GM10847 (cell line): Measurements from ENCODE around the gene FAM187B.

Experiments
- POLR2A ChIP-seq: IDR thresholded peaks from 2 replicates; pipeline ENCODE4 v1.6.1; 2011; ENCODE audit not compliant: insufficient read length; ENCODE audit errors: extremely low read depth

The FAM187B gene

GRCh38 chr19:35181387-35181786 is 47.2 kb downstream of the FAM187B start:
- TF ChIP-seq POLR2A: no peak

DNA sequence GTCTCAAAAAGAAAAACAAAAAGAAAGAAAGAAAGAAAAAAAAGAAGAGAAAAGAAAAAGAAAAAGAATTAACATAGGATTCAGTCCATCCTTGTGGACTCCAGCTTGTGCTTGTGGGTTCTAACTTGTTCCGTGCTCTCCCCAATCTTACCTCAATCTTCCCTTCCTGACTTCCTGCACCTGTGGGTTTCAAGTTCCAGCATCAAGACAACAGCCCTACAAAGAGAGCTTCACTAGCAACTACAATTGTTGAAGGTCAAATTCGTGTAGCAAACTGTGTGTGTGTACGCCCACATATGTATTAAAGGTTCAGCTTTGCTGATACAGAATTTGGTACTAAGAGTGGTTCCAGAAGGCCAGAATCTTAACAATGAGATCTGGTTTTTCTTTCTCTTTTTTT is 48.7 kb downstream of the FAM187B start:
- TF ChIP-seq POLR2A: no peak

DNA sequence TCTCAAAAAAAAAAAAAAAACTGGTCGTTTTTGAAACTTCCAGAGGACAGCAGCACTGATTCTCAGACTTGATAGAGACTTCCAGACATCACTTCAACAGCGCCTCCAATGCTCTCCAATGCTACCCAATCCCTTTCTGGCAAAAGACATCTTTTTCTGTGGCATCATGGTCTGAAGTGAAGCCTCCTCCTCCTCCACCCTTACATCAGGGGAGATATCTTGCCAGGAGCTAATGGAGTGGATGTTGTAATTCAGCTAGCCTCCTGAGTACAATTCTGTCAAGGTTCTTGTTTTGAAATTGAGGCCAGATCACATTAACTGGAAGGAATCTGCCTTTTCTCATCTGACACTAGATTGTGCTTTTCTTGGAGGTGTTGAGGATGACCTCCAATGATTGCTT is 49.8 kb downstream of the FAM187B start:
- TF ChIP-seq POLR2A: no peak

- no peak for TF ChIP-seq POLR2A
Observed at GRCh38 chr19:35177377-35178274, 50.9 kb downstream of the FAM187B start.

DNA sequence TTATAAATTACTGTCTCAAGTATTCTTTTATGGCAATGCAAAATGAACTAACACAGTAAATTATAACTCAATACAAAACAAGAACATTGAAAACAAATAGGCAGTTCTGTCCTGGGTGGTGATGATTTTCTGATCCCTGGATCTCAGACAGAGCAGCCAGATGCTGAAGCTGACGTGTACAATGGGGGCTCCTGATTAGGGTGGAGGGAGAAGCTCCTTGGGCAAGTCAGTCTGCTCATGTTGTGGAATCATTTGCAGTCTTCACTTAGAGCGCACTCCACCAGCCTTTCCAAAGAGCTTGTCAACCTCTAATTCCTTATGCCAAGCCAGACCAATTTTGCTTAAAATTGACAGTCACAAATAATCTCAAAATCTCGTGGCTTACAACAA is 52.4 kb downstream of the FAM187B start:
- no peak for TF ChIP-seq POLR2A
